SK-N-SH (cell line): ENCODE data around the gene NOP9. TPM values are rescaled to one million over a fixed set of nuclear protein-coding genes. Genes with fewer than 3 reads are reported as not detected.
A peak's percentile ranks its signal among the peaks of the same experiment; 100 is the strongest.

Source experiments
- CTCF ChIA-PET: fragments of 300-600, 350-600 bp; formaldehyde crosslinking; extraction: SDS; loops from one replicate; lab custom pipeline; 2021; lab: Yijun Ruan, JAX
- POLR2A ChIA-PET: fragments of 350-600 bp; sonication (Branson Sonifier 250); formaldehyde crosslinking; extraction: SDS; loops from one replicate; lab custom pipeline; 2020; ENCODE audit warnings: antibody characterized with exemption, inconsistent platforms; lab: Yijun Ruan, JAX
- DNase-seq: peaks from one replicate; pipeline ENCODE4 v3.0.0; 2012
- H2AFZ ChIP-seq: fragments of 200-600 bp; sonication (generic); 2 replicates; pipeline ENCODE4 v1.8.1; 2016; ENCODE audit warnings: antibody characterized with exemption, mild to moderate bottlenecking, low read depth
- H3F3A ChIP-seq: fragments of 200-600 bp; sonication (generic); replicated peaks from 2 replicates; pipeline ENCODE3; 2016; ENCODE audit warnings: antibody characterized with exemption, mild to moderate bottlenecking; ENCODE audit not compliant: insufficient read depth
- H3K27ac ChIP-seq, 2 experiments: fragments of 200-500 bp in 1 of 2; fragments of 200-600 bp in 1 of 2; sonication (Bioruptor generic) in 1 of 2; sonication (generic), shearing (Covaris generic) in 1 of 2; 2 replicates each; pipeline versions ENCODE4 v1.5.1 to v1.6.1; 2014 to 2016; ENCODE audit warnings: low read depth in 2 of 2, inconsistent platforms in 1 of 2, low read length in 1 of 2, mild to moderate bottlenecking in 1 of 2, mixed read lengths in 1 of 2
- H3K27me3 ChIP-seq: fragments of 200-600 bp; sonication (generic), shearing (Covaris generic); 2 replicates; pipeline ENCODE4 v1.6.1; 2016; ENCODE audit warnings: mixed run types; ENCODE audit not compliant: insufficient read depth
- H3K36me3 ChIP-seq, 2 experiments: fragments of 200-500 bp in 1 of 2; fragments of 200-600 bp in 1 of 2; sonication (Bioruptor generic) in 1 of 2; sonication (generic) in 1 of 2; replicated peaks in 1 of 2; 2 replicates each; pipeline versions ENCODE3 to v1.5.1; 2014 to 2016; ENCODE audit warnings: low read length in 1 of 2, mild to moderate bottlenecking in 1 of 2; ENCODE audit not compliant: insufficient read depth in 2 of 2, control insufficient read depth in 1 of 2
- H3K4me1 ChIP-seq, 2 experiments: fragments of 200-500 bp in 1 of 2; fragments of 200-600 bp in 1 of 2; sonication (Bioruptor generic) in 1 of 2; sonication (generic), shearing (Covaris generic) in 1 of 2; 2 replicates each; pipeline versions ENCODE4 v1.5.1 to v1.6.1; 2014 to 2016; ENCODE audit warnings: low read depth in 1 of 2, low read length in 1 of 2, mixed run types in 1 of 2; ENCODE audit not compliant: insufficient read depth in 2 of 2, control insufficient read depth in 1 of 2
- H3K4me2 ChIP-seq: fragments of 200-600 bp; sonication (generic), shearing (Covaris generic); 2 replicates; pipeline ENCODE4 v1.6.1; 2017; ENCODE audit warnings: mixed run types
- H3K4me3 ChIP-seq, 2 experiments: fragments of 200-500 bp in 1 of 2; fragments of 200-600 bp in 1 of 2; sonication (Bioruptor generic) in 1 of 2; sonication (generic), shearing (Covaris generic) in 1 of 2; 2 replicates each; pipeline versions ENCODE4 v1.5.1 to v1.8.1; 2014 to 2016; ENCODE audit warnings: low read depth in 2 of 2, inconsistent platforms in 1 of 2, low read length in 1 of 2, mild to moderate bottlenecking in 1 of 2, mixed read lengths in 1 of 2, moderate library complexity in 1 of 2
- H3K79me2 ChIP-seq: fragments of 200-600 bp; sonication (generic); 2 replicates; pipeline ENCODE4 v1.8.1; 2017; ENCODE audit warnings: mild to moderate bottlenecking; ENCODE audit not compliant: insufficient read depth
- H3K9ac ChIP-seq: fragments of 200-600 bp; sonication (generic); 2 replicates; pipeline ENCODE4 v1.6.1; 2017; ENCODE audit warnings: mixed run types
- H3K9me2 ChIP-seq: fragments of 200-600 bp; sonication (generic); 2 replicates; pipeline ENCODE4 v1.6.1; 2017; ENCODE audit warnings: mixed run types
- H3K9me3 ChIP-seq: fragments of 200-600 bp; sonication (generic); 2 replicates; pipeline ENCODE4 v1.6.1; 2017; ENCODE audit warnings: mixed run types, mild to moderate bottlenecking, moderate library complexity
- H4K20me1 ChIP-seq: fragments of 200-600 bp; sonication (generic); 2 replicates; pipeline ENCODE4 v1.6.1; 2017; ENCODE audit warnings: mild to moderate bottlenecking, mixed run types; ENCODE audit not compliant: insufficient read depth
- CTCF ChIP-seq: fragments of 200-600 bp; sonication (generic); IDR thresholded peaks from 2 replicates; pipeline ENCODE4 v1.6.1; 2017; ENCODE audit warnings: antibody characterized with exemption, mild to moderate bottlenecking, moderate library complexity
- EZH2phosphoT487 ChIP-seq: fragments of 200-600 bp; sonication (generic); IDR thresholded peaks from 2 replicates; pipeline ENCODE4 v1.6.1; 2017; ENCODE audit warnings: low read depth, mixed run types, mild to moderate bottlenecking, antibody characterized with exemption, moderate library complexity, borderline replicate concordance
- FOSL2 ChIP-seq: IDR thresholded peaks from 2 replicates; pipeline ENCODE4 v1.4.0; 2012; ENCODE audit warnings: low read depth, mild to moderate bottlenecking, moderate library complexity, borderline replicate concordance
- FOXJ3 ChIP-seq: sonication (generic); formaldehyde crosslinking; IDR thresholded peaks from 2 replicates; pipeline ENCODE4 v1.5.1; 2020; ENCODE audit warnings: mild to moderate bottlenecking, missing genetic modification reagents
- GATA2 ChIP-seq: sonication (generic); formaldehyde crosslinking; IDR thresholded peaks from 2 replicates; pipeline ENCODE4 v1.5.0; 2020; ENCODE audit warnings: mild to moderate bottlenecking, missing genetic modification reagents
- JUND ChIP-seq: IDR thresholded peaks from 2 replicates; pipeline ENCODE4 v1.4.0; 2012
- MEF2A ChIP-seq: IDR thresholded peaks from 2 replicates; pipeline ENCODE4 v1.4.0; 2012; ENCODE audit warnings: low read depth, borderline replicate concordance
- MXI1 ChIP-seq: IDR thresholded peaks from 2 replicates; pipeline ENCODE4 v1.6.1; 2012; ENCODE audit warnings: mild to moderate bottlenecking, low read depth, low read length, improper control_type of control experiment
- RAD21 ChIP-seq: IDR thresholded peaks from 2 replicates; pipeline ENCODE4 v1.6.1; 2012; ENCODE audit warnings: mild to moderate bottlenecking, low read length
- REST ChIP-seq: IDR thresholded peaks from 2 replicates; pipeline ENCODE4 v1.6.1; 2012; ENCODE audit warnings: mild to moderate bottlenecking, low read depth, low read length, moderate library complexity
- RFX5 ChIP-seq: IDR thresholded peaks from 2 replicates; pipeline ENCODE4 v1.6.1; 2012; ENCODE audit warnings: mild to moderate bottlenecking, improper control_type of control experiment, low read length
- RXRA ChIP-seq: IDR thresholded peaks from 2 replicates; pipeline ENCODE4 v1.4.0; 2012; ENCODE audit warnings: low read depth, mild to moderate bottlenecking, borderline replicate concordance
- SIN3A ChIP-seq: IDR thresholded peaks from 2 replicates; pipeline ENCODE4 v1.6.1; 2012; ENCODE audit warnings: low read depth, mild to moderate bottlenecking, low read length, moderate library complexity, borderline replicate concordance
- SMC3 ChIP-seq: IDR thresholded peaks from 2 replicates; pipeline ENCODE4 v1.6.1; 2012; ENCODE audit warnings: low read depth, low read length, improper control_type of control experiment
- TAF1 ChIP-seq: IDR thresholded peaks from 2 replicates; pipeline ENCODE4 v1.6.1; 2012; ENCODE audit warnings: low read depth, mild to moderate bottlenecking, low read length, moderate library complexity, borderline replicate concordance
- TCF12 ChIP-seq: IDR thresholded peaks from 2 replicates; pipeline ENCODE4 v1.4.0; 2012
- YY1 ChIP-seq: IDR thresholded peaks from 2 replicates; pipeline ENCODE4 v1.4.0; 2012; ENCODE audit warnings: low read depth, mild to moderate bottlenecking
- WGBS: methylation state at CpG from one replicate; pipeline ENCODE4 v1.1.6; 2017; ENCODE audit warnings: low lambda C conversion rate; 5-methylcytosine and 5-hydroxymethylcytosine counted together
- polyA plus RNA-seq, 3 experiments: library from polyadenylated mRNA; depleted of rRNA; stranded (reverse); fragments of >200 nt; gene quantifications; 2 replicates each; pipeline ENCODE4 v1.2.3, GENCODE V29; 2012

The NOP9 gene
- polyA plus RNA-seq, 1 of the 3 experiments (the other 2 are of a cell fraction): 11.9 TPM

- Histone ChIP-seq H3F3A (no peaks in the 10 kb centered on the region), H2AFZ (no peak overlapping the region), H3K4me2 (no peak overlapping the region), H3K36me3 (no peaks in the 10 kb centered on the region), H3K27ac (no peak overlapping the region), H3K79me2 (no peaks in the 10 kb centered on the region), H4K20me1 (no peaks in the 10 kb centered on the region), H3K4me1 (no peaks in the 10 kb centered on the region; a peak in 1 of 4 replicates), H3K9me2 (no peaks in the 10 kb centered on the region), H3K4me3 (no peak overlapping the region), H3K9me3 (no peaks in the 10 kb centered on the region), H3K27me3 (peaks cover 81% of the 10 kb centered on the region), H3K9ac (no peak overlapping the region)
- ChIA-PET CTCF (interaction anchor here (1.0 to 5.0 kb wide), 4 partner anchors 16 to 82 kb away, joined by 3 to 32 read pairs (median 13); partner anchors contain the start of genes ADCY4 and CIDEB), POLR2A (no interaction called here)
- 24% methylated on average over 5 of the region's 5 CpGs for whole genome bisulfite sequencing
- no peak for DNase-seq
- no peak for TF ChIP-seq RFX5
- TF ChIP-seq FOXJ3 (CRISPR knock-in tag): no peak
- TF ChIP-seq CTCF: no peak
- TF ChIP-seq FOSL2: no peak
- no peak for TF ChIP-seq EZH2phosphoT487
- TF ChIP-seq TAF1: no peak
- TF ChIP-seq GATA2 (CRISPR knock-in tag): no peak
- TF ChIP-seq MXI1: no peak
- no peak for TF ChIP-seq JUND
Observed at GRCh38 chr14:24349742-24350141, 50.1 kb downstream of the NOP9 start.

GRCh38 chr14:24351517-24351916, 51.9 kb downstream of the NOP9 start:
- H3K79me2 ChIP-seq: no peaks in the 10 kb centered on the region
- POLR2A ChIA-PET: interaction anchor here (0.6 kb wide), 1 partner anchor 17 kb away, joined by 3 read pairs; the partner anchor contains the start of gene NFATC4
- H2AFZ ChIP-seq: no peak overlapping the region
- H3K9me3 ChIP-seq: no peaks in the 10 kb centered on the region
- no peaks in the 10 kb centered on the region for H3K36me3 ChIP-seq
- TF ChIP-seq MEF2A: no peak
- no peak for TF ChIP-seq SMC3
- TF ChIP-seq RXRA: no peak
- TF ChIP-seq RFX5: no peak
- peak; percentile 17; the same call in 1 of the 2 replicates for TF ChIP-seq CTCF
- TF ChIP-seq REST: no peak
- no peak for TF ChIP-seq TCF12
- TF ChIP-seq JUND: no peak
- TF ChIP-seq SIN3A: no peak
- peak; percentile 26; the same call in 1 of the 2 replicates for TF ChIP-seq RAD21
- no peak for TF ChIP-seq YY1
- TF ChIP-seq, all 33 proteins: peak for 2
- Histone ChIP-seq H4K20me1 (no peaks in the 10 kb centered on the region), H3K9ac (no peak overlapping the region), H3K9me2 (no peaks in the 10 kb centered on the region), H3K4me3 (no peak overlapping the region), H3K27me3 (peaks cover 64% of the 10 kb centered on the region), H3K4me1 (no peaks in the 10 kb centered on the region; a peak in 1 of 4 replicates), H3K27ac (no peak overlapping the region), H3F3A (no peaks in the 10 kb centered on the region), H3K4me2 (no peak overlapping the region)
- CTCF ChIA-PET: interaction anchor here (0.9 to 5.0 kb wide), 13 partner anchors 10 to 109 kb away, joined by 3 to 32 read pairs (median 4); partner anchors contain the start of genes ADCY4, RIPK3 and TINF2
- 14% methylated on average over 4 of the region's 4 CpGs for WGBS
- no peak for DNase-seq
